Measurements from ENCODE around the gene EFHC1. TPM values are rescaled to one million over a fixed set of nuclear protein-coding genes. Genes with fewer than 3 reads are reported as not detected.

Gene EFHC1
- total RNA-seq, 6 experiments from 2014 or later, result 3.6 to 10.4 (median 6.0) TPM

DNA sequence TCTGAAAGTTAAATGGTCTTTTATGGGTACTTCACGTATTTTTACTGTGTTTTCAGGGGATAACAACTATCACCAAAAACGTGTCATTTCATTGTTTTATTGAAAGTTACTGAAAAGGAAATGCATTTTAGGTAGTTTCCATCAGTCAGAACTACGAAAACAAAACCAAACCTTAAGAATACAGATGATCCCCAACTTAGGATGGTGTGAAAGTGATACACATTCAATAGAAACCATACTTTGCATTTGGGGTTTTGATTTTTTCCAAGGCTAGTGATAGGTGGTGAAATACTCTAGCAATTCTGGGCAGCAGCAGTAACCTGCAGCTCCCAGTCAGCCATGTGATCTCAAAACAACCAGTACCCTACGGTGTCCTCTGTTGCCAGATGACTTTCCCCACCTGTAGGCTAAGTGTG, 25.9 kb upstream of the EFHC1 start:
- H3K27ac ChIP-seq, result no peak overlapping the region
- intact Hi-C loops (cut with DNase I), result loop anchor here in 1 of 2 donors (10.0 kb wide), 1 partner anchor 109 kb away; the partner anchor contains the start of gene MCM3

DNA sequence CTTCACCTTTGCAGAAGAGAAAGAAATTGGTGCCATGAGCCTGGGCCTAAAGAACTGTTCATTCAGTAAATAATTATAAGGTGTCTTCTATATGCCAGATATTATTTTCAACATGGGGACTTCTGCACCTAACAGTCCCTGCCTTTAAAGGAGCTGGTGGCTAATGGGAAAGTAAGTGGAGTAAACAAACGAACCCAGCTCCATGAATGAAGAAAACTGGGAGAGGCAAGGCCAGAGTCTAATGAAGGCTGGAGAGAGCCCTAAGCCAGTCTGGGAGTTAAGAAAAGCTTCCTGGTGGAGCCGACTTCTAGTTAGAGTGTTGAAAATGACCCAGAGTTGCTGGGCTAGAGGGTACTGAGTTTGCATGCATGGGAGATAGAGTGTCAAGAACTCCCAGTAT, 24.2 kb upstream of the EFHC1 start:
- intact Hi-C loops (cut with DNase I), result loop anchor here in 1 of 2 donors (10.0 kb wide), 1 partner anchor 111 kb away; the partner anchor contains the start of gene MCM3
- WGBS (ENCODE audit: insufficient coverage, low coverage, low lambda C conversion rate, missing lambda C conversion rate), result 72% methylated on average over 2 of the region's 2 CpGs
- no peak for ATAC-seq

More for the DNA sequence above, 25.9 kb upstream of the EFHC1 start:
- Histone ChIP-seq H3K9me3 (no peaks in the 10 kb centered on the region), H3K27me3 (no peaks in the 10 kb centered on the region), H3K4me1 (peaks cover 0 to 8% (median 3%) of the 10 kb centered on the region in 4 donors), H3K4me3 (no peak overlapping the region), H3K36me3 (no peaks in the 10 kb centered on the region)
- TF ChIP-seq, protein P1, sequence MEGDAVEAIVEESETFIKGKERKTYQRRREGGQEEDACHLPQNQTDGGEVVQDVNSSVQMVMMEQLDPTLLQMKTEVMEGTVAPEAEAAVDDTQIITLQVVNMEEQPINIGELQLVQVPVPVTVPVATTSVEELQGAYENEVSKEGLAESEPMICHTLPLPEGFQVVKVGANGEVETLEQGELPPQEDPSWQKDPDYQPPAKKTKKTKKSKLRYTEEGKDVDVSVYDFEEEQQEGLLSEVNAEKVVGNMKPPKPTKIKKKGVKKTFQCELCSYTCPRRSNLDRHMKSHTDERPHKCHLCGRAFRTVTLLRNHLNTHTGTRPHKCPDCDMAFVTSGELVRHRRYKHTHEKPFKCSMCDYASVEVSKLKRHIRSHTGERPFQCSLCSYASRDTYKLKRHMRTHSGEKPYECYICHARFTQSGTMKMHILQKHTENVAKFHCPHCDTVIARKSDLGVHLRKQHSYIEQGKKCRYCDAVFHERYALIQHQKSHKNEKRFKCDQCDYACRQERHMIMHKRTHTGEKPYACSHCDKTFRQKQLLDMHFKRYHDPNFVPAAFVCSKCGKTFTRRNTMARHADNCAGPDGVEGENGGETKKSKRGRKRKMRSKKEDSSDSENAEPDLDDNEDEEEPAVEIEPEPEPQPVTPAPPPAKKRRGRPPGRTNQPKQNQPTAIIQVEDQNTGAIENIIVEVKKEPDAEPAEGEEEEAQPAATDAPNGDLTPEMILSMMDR (IDR thresholded peaks at IDR 0.05), result no peak
- TF ChIP-seq POLR2A (IDR thresholded peaks at IDR 0.05), result no peak
- DNase-seq, result no peak
- no peak for ATAC-seq
- WGBS (ENCODE audit: insufficient coverage, low coverage, low lambda C conversion rate, missing lambda C conversion rate), result 75% methylated on average over 3 of the region's 4 CpGs

DNA sequence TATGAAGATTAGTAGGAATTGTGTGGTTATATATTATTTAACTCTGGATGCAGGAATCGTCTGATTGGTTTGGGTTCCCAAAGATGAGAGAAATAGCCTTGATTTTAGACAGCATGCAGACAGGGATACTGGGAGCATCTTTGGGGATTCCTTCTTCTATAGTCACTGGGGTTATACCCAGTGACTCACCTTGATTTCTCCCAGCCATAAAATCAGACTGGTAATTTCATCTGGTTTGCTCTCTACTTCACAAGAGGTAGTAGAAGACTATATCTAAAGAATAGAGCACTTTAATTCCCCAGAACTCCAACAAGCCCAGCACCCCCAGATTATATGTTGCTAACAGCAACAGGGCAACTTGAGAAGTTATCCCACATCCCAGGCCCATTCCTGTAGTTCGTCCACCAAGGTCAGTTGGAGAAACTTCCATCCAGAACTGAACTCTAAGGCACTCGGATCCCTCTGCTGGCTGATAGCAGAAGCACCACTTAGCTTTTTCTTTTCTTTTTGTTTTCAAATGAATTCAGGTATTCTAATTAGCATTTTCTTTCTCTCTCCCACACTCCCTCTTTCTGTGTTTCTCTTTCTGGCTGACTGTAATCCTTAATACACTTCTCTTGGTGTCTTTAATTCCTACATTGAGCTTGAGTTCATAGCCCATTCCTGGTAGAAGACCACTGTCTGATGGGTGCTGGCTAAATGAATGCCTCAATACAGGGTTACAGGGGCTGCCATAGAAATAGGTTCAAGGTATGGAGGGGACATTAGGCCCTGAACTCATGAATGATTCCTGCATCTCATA, 20.4 kb upstream of the EFHC1 start:
- 30% methylated on average over 3 of the region's 3 CpGs for WGBS (ENCODE audit: insufficient coverage, low coverage, low lambda C conversion rate, missing lambda C conversion rate)
- intact Hi-C loops (cut with DNase I), result loop anchor here (10.0 kb wide), 1 partner anchor 115 kb away; the partner anchor contains the start of gene MCM3 (in 2 of the 2)
- no peak overlapping the region for H3K4me3 ChIP-seq
- H3K36me3 ChIP-seq, result no peaks in the 10 kb centered on the region
- H3K4me1 ChIP-seq, result no peaks in the 10 kb centered on the region
- H3K27me3 ChIP-seq, result no peaks in the 10 kb centered on the region
- DNase-seq (no peak), ATAC-seq (peak; percentile 87 to 96 (median 92))
- TF ChIP-seq, protein P1 (IDR thresholded peaks at IDR 0.05), result peak; percentile 79 to 84 (median 81)
- TF ChIP-seq POLR2A (IDR thresholded peaks at IDR 0.05), result no peak
- no peak overlapping the region for H3K27ac ChIP-seq
- no peaks in the 10 kb centered on the region for H3K9me3 ChIP-seq

More for the DNA sequence above, 24.2 kb upstream of the EFHC1 start:
- DNase-seq, result no peak
- Histone ChIP-seq H3K27ac (no peak overlapping the region), H3K36me3 (no peaks in the 10 kb centered on the region), H3K4me3 (no peak overlapping the region), H3K27me3 (no peaks in the 10 kb centered on the region), H3K4me1 (no peaks in the 10 kb centered on the region), H3K9me3 (no peaks in the 10 kb centered on the region)
- TF ChIP-seq POLR2A (IDR thresholded peaks at IDR 0.05), result no peak
- TF ChIP-seq, protein P1 (IDR thresholded peaks at IDR 0.05), result no peak

DNA sequence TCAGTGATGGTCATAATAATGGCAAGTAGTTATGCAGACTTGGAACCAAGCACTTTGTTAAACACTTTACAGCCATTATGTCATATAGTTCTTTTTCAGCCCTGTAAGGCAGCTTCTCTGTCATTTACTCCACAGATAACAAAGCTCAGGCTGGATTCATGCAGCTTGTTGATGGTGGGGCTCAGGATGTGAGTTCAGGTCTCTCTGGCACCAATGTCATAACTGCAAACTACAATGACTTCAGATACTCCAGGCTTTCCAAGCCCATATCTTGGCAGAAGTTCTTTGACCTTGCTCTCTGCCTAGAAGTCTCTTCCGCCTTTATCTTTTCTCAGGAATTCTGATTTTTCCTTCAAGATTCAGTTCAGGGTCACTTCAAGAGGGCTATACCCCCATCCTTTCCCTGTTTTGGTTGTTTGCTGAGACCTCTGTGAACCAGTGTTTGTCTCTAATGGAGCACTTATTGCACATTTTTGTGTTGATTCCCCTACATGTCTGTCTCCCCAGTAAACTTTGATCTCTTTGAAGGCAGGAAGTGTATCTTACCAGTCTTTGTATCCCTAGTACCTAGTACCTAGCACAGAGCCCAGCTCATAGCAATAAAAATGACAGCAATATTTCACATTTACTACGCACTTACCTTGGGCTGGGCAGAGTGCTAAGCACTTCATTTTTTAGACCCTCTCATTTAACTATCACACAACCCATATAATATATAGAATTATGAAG, 19.7 kb upstream of the EFHC1 start:
- no peaks in the 10 kb centered on the region for H3K36me3 ChIP-seq
- no peaks in the 10 kb centered on the region for H3K9me3 ChIP-seq
- ATAC-seq (no peak), DNase-seq (no peak)
- H3K4me1 ChIP-seq, result no peaks in the 10 kb centered on the region
- intact Hi-C loops (cut with DNase I), result loop anchor here in 1 of 2 donors (10.0 kb wide), 1 partner anchor 116 kb away; the partner anchor contains the start of gene MCM3
- no peak overlapping the region for H3K4me3 ChIP-seq
- H3K27ac ChIP-seq, result no peak overlapping the region
- no peak for TF ChIP-seq POLR2A (IDR thresholded peaks at IDR 0.05)
- TF ChIP-seq, protein P1 (IDR thresholded peaks at IDR 0.05), result no peak
- no peaks in the 10 kb centered on the region for H3K27me3 ChIP-seq
- 67% methylated on average over 2 of the region's 2 CpGs for WGBS (ENCODE audit: insufficient coverage, low coverage, low lambda C conversion rate, missing lambda C conversion rate)
